Measurements from ENCODE around the gene TGFB2. TPM values are rescaled to one million over a fixed set of nuclear protein-coding genes. Genes with fewer than 3 reads are reported as not detected.

The TGFB2 gene
- total RNA-seq, 1 experiment from 2014 or later: 2.5 TPM

GRCh38 chr1:218401998-218402785 lies 57.1 kb downstream of the TGFB2 start:
- ChIA-PET POLR2A (no interaction called here), CTCF (interaction anchor here (1.7 kb wide), 2 partner anchors 63 to 142 kb away, joined by 4 read pairs; no protein-coding TSS in a partner anchor)
- peaks cover 7% of the 10 kb centered on the region; the same call in 1 of the 2 replicates for H3K9me3 Mint-ChIP-seq
- no peak overlapping the region for H3K27ac Mint-ChIP-seq
- H3K4me1 Mint-ChIP-seq: peaks cover 40% of the 10 kb centered on the region
- DNase-seq (ENCODE audit: low spot score) (no peak), ATAC-seq (peak; percentile 58)
- TF ChIP-seq SMAD4 (CRISPR knock-in tag; IDR thresholded peaks at IDR 0.05) (no peak), ETV6 (CRISPR knock-in tag; IDR thresholded peaks at IDR 0.05) (no peak), PREB (CRISPR knock-in tag; IDR thresholded peaks at IDR 0.05; ENCODE audit: borderline replicate concordance) (no peak), NR1H2 (CRISPR knock-in tag; IDR thresholded peaks at IDR 0.05) (no peak), ZNF425 (CRISPR knock-in tag; conservative IDR thresholded peaks at IDR 0.05) (no peak), FOXJ3 (CRISPR knock-in tag; IDR thresholded peaks at IDR 0.05; ENCODE audit: borderline replicate concordance) (no peak), ZNF423 (CRISPR knock-in tag; IDR thresholded peaks at IDR 0.05) (no peak), NFYB (CRISPR knock-in tag; conservative IDR thresholded peaks at IDR 0.05; ENCODE audit: low read depth) (no peak), ZNF219 (CRISPR knock-in tag; IDR thresholded peaks at IDR 0.05; ENCODE audit: borderline replicate concordance) (no peak), TEAD1 (CRISPR knock-in tag; IDR thresholded peaks at IDR 0.05) (no peak), GABPB1 (CRISPR knock-in tag; IDR thresholded peaks at IDR 0.05) (no peak), ZNF512 (CRISPR knock-in tag; IDR thresholded peaks at IDR 0.05; ENCODE audit: borderline replicate concordance) (no peak), OVOL2 (CRISPR knock-in tag; IDR thresholded peaks at IDR 0.05; ENCODE audit: borderline replicate concordance) (no peak)
- TF ChIP-seq, protein P1, sequence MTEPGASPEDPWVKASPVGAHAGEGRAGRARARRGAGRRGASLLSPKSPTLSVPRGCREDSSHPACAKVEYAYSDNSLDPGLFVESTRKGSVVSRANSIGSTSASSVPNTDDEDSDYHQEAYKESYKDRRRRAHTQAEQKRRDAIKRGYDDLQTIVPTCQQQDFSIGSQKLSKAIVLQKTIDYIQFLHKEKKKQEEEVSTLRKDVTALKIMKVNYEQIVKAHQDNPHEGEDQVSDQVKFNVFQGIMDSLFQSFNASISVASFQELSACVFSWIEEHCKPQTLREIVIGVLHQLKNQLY (CRISPR knock-in tag; IDR thresholded peaks at IDR 0.05): no peak
- TF ChIP-seq, protein P2, sequence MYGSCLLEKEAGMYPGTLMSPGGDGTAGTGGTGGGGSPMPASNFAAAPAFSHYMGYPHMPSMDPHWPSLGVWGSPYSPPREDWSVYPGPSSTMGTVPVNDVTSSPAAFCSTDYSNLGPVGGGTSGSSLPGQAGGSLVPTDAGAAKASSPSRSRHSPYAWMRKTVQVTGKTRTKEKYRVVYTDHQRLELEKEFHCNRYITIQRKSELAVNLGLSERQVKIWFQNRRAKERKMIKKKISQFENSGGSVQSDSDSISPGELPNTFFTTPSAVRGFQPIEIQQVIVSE (CRISPR knock-in tag; IDR thresholded peaks at IDR 0.05; ENCODE audit: borderline replicate concordance): no peak
- TF ChIP-seq, protein P3, sequence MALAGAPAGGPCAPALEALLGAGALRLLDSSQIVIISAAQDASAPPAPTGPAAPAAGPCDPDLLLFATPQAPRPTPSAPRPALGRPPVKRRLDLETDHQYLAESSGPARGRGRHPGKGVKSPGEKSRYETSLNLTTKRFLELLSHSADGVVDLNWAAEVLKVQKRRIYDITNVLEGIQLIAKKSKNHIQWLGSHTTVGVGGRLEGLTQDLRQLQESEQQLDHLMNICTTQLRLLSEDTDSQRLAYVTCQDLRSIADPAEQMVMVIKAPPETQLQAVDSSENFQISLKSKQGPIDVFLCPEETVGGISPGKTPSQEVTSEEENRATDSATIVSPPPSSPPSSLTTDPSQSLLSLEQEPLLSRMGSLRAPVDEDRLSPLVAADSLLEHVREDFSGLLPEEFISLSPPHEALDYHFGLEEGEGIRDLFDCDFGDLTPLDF (CRISPR knock-in tag; IDR thresholded peaks at IDR 0.05): no peak
- H3K36me3 Mint-ChIP-seq: peaks cover 3% of the 10 kb centered on the region; the same call in 1 of the 2 replicates
- H3K27me3 Mint-ChIP-seq (ENCODE audit: low read depth): no peaks in the 10 kb centered on the region
- H3K4me3 Mint-ChIP-seq: no peak overlapping the region

DNA sequence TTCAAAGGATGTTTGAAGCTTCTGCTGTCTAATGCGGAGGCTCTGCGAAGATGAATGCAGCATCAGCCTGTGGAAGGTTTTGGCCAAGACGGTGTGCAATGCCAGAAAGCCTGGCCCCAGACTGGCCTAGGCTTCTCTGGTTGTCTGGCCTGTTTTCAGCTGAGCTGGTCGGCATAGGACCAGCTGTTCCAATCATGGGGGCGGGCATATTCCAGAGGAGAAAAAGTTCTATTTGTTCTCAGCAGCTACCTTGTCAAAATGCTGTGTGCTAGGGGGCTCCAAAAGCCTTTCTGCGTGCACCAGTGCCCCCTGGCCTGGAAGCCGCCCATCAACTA lies 57.6 kb downstream of the TGFB2 start:
- Mint-ChIP-seq H3K36me3 (peaks cover 3% of the 10 kb centered on the region; the same call in 1 of the 2 replicates), H3K9me3 (peaks cover 7% of the 10 kb centered on the region; the same call in 1 of the 2 replicates), H3K4me1 (peaks cover 40% of the 10 kb centered on the region), H3K27me3 (ENCODE audit: low read depth) (no peaks in the 10 kb centered on the region), H3K4me3 (no peak overlapping the region), H3K27ac (peak overlapping the region; percentile 24)
- no peak for DNase-seq (ENCODE audit: low spot score)
- CTCF ChIA-PET: interaction anchor here (1.7 kb wide), 2 partner anchors 64 to 143 kb away, joined by 4 read pairs; no protein-coding TSS in a partner anchor
- peak; percentile 60 for ATAC-seq
- POLR2A ChIA-PET: no interaction called here
- TF ChIP-seq NFE2L1 (CRISPR knock-in tag; IDR thresholded peaks at IDR 0.05) (no peak), RORB (CRISPR knock-in tag; IDR thresholded peaks at IDR 0.05) (no peak), ELF4 (CRISPR knock-in tag; IDR thresholded peaks at IDR 0.05; ENCODE audit: low read depth) (no peak), ZMAT4 (CRISPR knock-in tag; IDR thresholded peaks at IDR 0.05) (no peak), ZNF263 (CRISPR knock-in tag; IDR thresholded peaks at IDR 0.05; ENCODE audit: low read depth) (no peak), NFATC4 (CRISPR knock-in tag; IDR thresholded peaks at IDR 0.05) (no peak)
- TF ChIP-seq, protein P3 (CRISPR knock-in tag; IDR thresholded peaks at IDR 0.05): no peak
- TF ChIP-seq, protein P4, sequence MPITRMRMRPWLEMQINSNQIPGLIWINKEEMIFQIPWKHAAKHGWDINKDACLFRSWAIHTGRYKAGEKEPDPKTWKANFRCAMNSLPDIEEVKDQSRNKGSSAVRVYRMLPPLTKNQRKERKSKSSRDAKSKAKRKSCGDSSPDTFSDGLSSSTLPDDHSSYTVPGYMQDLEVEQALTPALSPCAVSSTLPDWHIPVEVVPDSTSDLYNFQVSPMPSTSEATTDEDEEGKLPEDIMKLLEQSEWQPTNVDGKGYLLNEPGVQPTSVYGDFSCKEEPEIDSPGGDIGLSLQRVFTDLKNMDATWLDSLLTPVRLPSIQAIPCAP (CRISPR knock-in tag; IDR thresholded peaks at IDR 0.05): no peak

Data from WTC11 (cell line).